ENCODE measurements around the gene PGLYRP1.

PGLYRP1 gene

GRCh38 chr19:46018729-46019251, 4.1 kb downstream of the PGLYRP1 start:
- no peak overlapping the region for H3K27ac ChIP-seq (ENCODE audit: low read depth, low read length)
- H3K36me3 ChIP-seq (ENCODE audit: control insufficient read depth in 1 of 2, insufficient read depth in 2 of 2, low read length in 2 of 2) = no peaks in the 10 kb centered on the region
- no peak overlapping the region for H3K4me3 ChIP-seq (ENCODE audit: low read depth in 1 of 2, low read length in 2 of 2)
- H3K4me1 ChIP-seq (ENCODE audit: control insufficient read depth in 1 of 2, insufficient read depth in 2 of 2, low read length in 2 of 2) = peaks cover 13 to 17% of the 10 kb centered on the region in 2 donors
- no peaks in the 10 kb centered on the region for H3K9me3 ChIP-seq (ENCODE audit: control insufficient read depth in 1 of 2, low read length in 2 of 2)
- H3K27me3 ChIP-seq (ENCODE audit: control insufficient read depth in 1 of 2, insufficient read depth in 2 of 2, low read length in 2 of 2) = peaks cover 22 to 31% of the 10 kb centered on the region in 2 donors
- no peak overlapping the region for H3K9ac ChIP-seq (ENCODE audit: low read depth in 1 of 2, low read length in 2 of 2)

- no peak overlapping the region for H3K27ac ChIP-seq (ENCODE audit: low read depth, low read length)
- H3K4me3 ChIP-seq (ENCODE audit: low read depth in 1 of 2, low read length in 2 of 2) = no peak overlapping the region
- no peaks in the 10 kb centered on the region for H3K36me3 ChIP-seq (ENCODE audit: control insufficient read depth in 1 of 2, insufficient read depth in 2 of 2, low read length in 2 of 2)
- H3K27me3 ChIP-seq (ENCODE audit: control insufficient read depth in 1 of 2, insufficient read depth in 2 of 2, low read length in 2 of 2) = peaks cover 18 to 27% of the 10 kb centered on the region in 2 donors
- H3K9ac ChIP-seq (ENCODE audit: low read depth in 1 of 2, low read length in 2 of 2) = no peak overlapping the region
- peaks cover 13 to 17% of the 10 kb centered on the region in 2 donors for H3K4me1 ChIP-seq (ENCODE audit: control insufficient read depth in 1 of 2, insufficient read depth in 2 of 2, low read length in 2 of 2)
- H3K9me3 ChIP-seq (ENCODE audit: control insufficient read depth in 1 of 2, low read length in 2 of 2) = no peaks in the 10 kb centered on the region
Measured at GRCh38 chr19:46017874-46018675, 4.8 kb downstream of the PGLYRP1 start.

- Histone ChIP-seq H3K27me3 (ENCODE audit: control insufficient read depth in 1 of 2, insufficient read depth in 2 of 2, low read length in 2 of 2) (peaks cover 8 to 17% of the 10 kb centered on the region in 2 donors), H3K9me3 (ENCODE audit: control insufficient read depth in 1 of 2, low read length in 2 of 2) (no peaks in the 10 kb centered on the region), H3K4me3 (ENCODE audit: low read depth in 1 of 2, low read length in 2 of 2) (no peak overlapping the region), H3K4me1 (ENCODE audit: control insufficient read depth in 1 of 2, insufficient read depth in 2 of 2, low read length in 2 of 2) (peaks cover 13 to 17% of the 10 kb centered on the region in 2 donors), H3K9ac (ENCODE audit: low read depth in 1 of 2, low read length in 2 of 2) (no peak overlapping the region), H3K27ac (ENCODE audit: low read depth, low read length) (no peak overlapping the region), H3K36me3 (ENCODE audit: control insufficient read depth in 1 of 2, insufficient read depth in 2 of 2, low read length in 2 of 2) (no peaks in the 10 kb centered on the region)
Measured at GRCh38 chr19:46017095-46017429, 5.8 kb downstream of the PGLYRP1 start.

GRCh38 chr19:46016426-46017094, 6.3 kb downstream of the PGLYRP1 start:
- H3K27ac ChIP-seq (ENCODE audit: low read depth, low read length) = no peak overlapping the region
- no peaks in the 10 kb centered on the region for H3K36me3 ChIP-seq (ENCODE audit: control insufficient read depth in 1 of 2, insufficient read depth in 2 of 2, low read length in 2 of 2)
- H3K27me3 ChIP-seq (ENCODE audit: control insufficient read depth in 1 of 2, insufficient read depth in 2 of 2, low read length in 2 of 2) = peaks cover 4 to 12% of the 10 kb centered on the region in 2 donors
- peak overlapping the region; percentile 40 to 42 for H3K9ac ChIP-seq (ENCODE audit: low read depth in 1 of 2, low read length in 2 of 2)
- peaks cover 13 to 17% of the 10 kb centered on the region in 2 donors for H3K4me1 ChIP-seq (ENCODE audit: control insufficient read depth in 1 of 2, insufficient read depth in 2 of 2, low read length in 2 of 2)
- peak overlapping the region; percentile 80 to 88 for H3K4me3 ChIP-seq (ENCODE audit: low read depth in 1 of 2, low read length in 2 of 2)
- H3K9me3 ChIP-seq (ENCODE audit: control insufficient read depth in 1 of 2, low read length in 2 of 2) = no peaks in the 10 kb centered on the region

- peaks cover 13 to 17% of the 10 kb centered on the region in 2 donors for H3K4me1 ChIP-seq (ENCODE audit: control insufficient read depth in 1 of 2, insufficient read depth in 2 of 2, low read length in 2 of 2)
Measured at GRCh38 chr19:46015687-46016425, 7.0 kb downstream of the PGLYRP1 start.

GRCh38 chr19:46014941-46015686, 7.7 kb downstream of the PGLYRP1 start:
- Histone ChIP-seq H3K36me3 (ENCODE audit: control insufficient read depth in 1 of 2, insufficient read depth in 2 of 2, low read length in 2 of 2) (no peaks in the 10 kb centered on the region), H3K4me1 (ENCODE audit: control insufficient read depth in 1 of 2, insufficient read depth in 2 of 2, low read length in 2 of 2) (peaks cover 13 to 17% of the 10 kb centered on the region in 2 donors), H3K9ac (ENCODE audit: low read depth in 1 of 2, low read length in 2 of 2) (peak overlapping the region in 1 of 2 donors; percentile 13), H3K9me3 (ENCODE audit: control insufficient read depth in 1 of 2, low read length in 2 of 2) (no peaks in the 10 kb centered on the region), H3K27ac (ENCODE audit: low read depth, low read length) (no peak overlapping the region), H3K4me3 (ENCODE audit: low read depth in 1 of 2, low read length in 2 of 2) (peak overlapping the region; percentile 80 to 88), H3K27me3 (ENCODE audit: control insufficient read depth in 1 of 2, insufficient read depth in 2 of 2, low read length in 2 of 2) (peaks cover 4 to 9% of the 10 kb centered on the region in 2 donors)

More at GRCh38 chr19:46015687-46016425, 7.0 kb downstream of the PGLYRP1 start:
- H3K9ac ChIP-seq (ENCODE audit: low read depth in 1 of 2, low read length in 2 of 2) = peak overlapping the region; percentile 40 to 42
- H3K27ac ChIP-seq (ENCODE audit: low read depth, low read length) = no peak overlapping the region
- peaks cover 4 to 9% of the 10 kb centered on the region in 2 donors for H3K27me3 ChIP-seq (ENCODE audit: control insufficient read depth in 1 of 2, insufficient read depth in 2 of 2, low read length in 2 of 2)
- H3K4me3 ChIP-seq (ENCODE audit: low read depth in 1 of 2, low read length in 2 of 2) = peak overlapping the region; percentile 80 to 88
- no peaks in the 10 kb centered on the region for H3K36me3 ChIP-seq (ENCODE audit: control insufficient read depth in 1 of 2, insufficient read depth in 2 of 2, low read length in 2 of 2)
- no peaks in the 10 kb centered on the region for H3K9me3 ChIP-seq (ENCODE audit: control insufficient read depth in 1 of 2, low read length in 2 of 2)

GRCh38 chr19:46014534-46014933, 8.3 kb downstream of the PGLYRP1 start:
- Histone ChIP-seq H3K27ac (ENCODE audit: low read depth, low read length) (no peak overlapping the region), H3K4me3 (ENCODE audit: low read depth in 1 of 2, low read length in 2 of 2) (peak overlapping the region; percentile 31 to 38), H3K9me3 (ENCODE audit: control insufficient read depth in 1 of 2, low read length in 2 of 2) (no peaks in the 10 kb centered on the region), H3K36me3 (ENCODE audit: control insufficient read depth in 1 of 2, insufficient read depth in 2 of 2, low read length in 2 of 2) (no peaks in the 10 kb centered on the region), H3K9ac (ENCODE audit: low read depth in 1 of 2, low read length in 2 of 2) (peak overlapping the region in 1 of 2 donors; percentile 13), H3K27me3 (ENCODE audit: control insufficient read depth in 1 of 2, insufficient read depth in 2 of 2, low read length in 2 of 2) (peaks cover 4 to 9% of the 10 kb centered on the region in 2 donors), H3K4me1 (ENCODE audit: control insufficient read depth in 1 of 2, insufficient read depth in 2 of 2, low read length in 2 of 2) (peaks cover 13 to 17% of the 10 kb centered on the region in 2 donors)

GRCh38 chr19:46009530-46010510, 13.0 kb downstream of the PGLYRP1 start:
- no peak overlapping the region for H3K27ac ChIP-seq (ENCODE audit: low read depth, low read length)
- no peak overlapping the region for H3K9ac ChIP-seq (ENCODE audit: low read depth in 1 of 2, low read length in 2 of 2)
- H3K9me3 ChIP-seq (ENCODE audit: control insufficient read depth in 1 of 2, low read length in 2 of 2) = no peaks in the 10 kb centered on the region
- no peaks in the 10 kb centered on the region for H3K36me3 ChIP-seq (ENCODE audit: control insufficient read depth in 1 of 2, insufficient read depth in 2 of 2, low read length in 2 of 2)
- no peak overlapping the region for H3K4me3 ChIP-seq (ENCODE audit: low read depth in 1 of 2, low read length in 2 of 2)
- peaks cover 0 to 5% of the 10 kb centered on the region in 2 donors for H3K27me3 ChIP-seq (ENCODE audit: control insufficient read depth in 1 of 2, insufficient read depth in 2 of 2, low read length in 2 of 2)
- H3K4me1 ChIP-seq (ENCODE audit: control insufficient read depth in 1 of 2, insufficient read depth in 2 of 2, low read length in 2 of 2) = peaks cover 5 to 6% of the 10 kb centered on the region in 2 donors

All from duodenal mucosa (tissue), 2 donors.